HEK293T (cell line): Measurements from ENCODE around the gene OR56A5.

Experiments used
- CTCF ChIA-PET: fragments of 350-600 bp; formaldehyde crosslinking; extraction: SDS; loops from one replicate; lab custom pipeline; 2021; ENCODE audit warnings: antibody characterized with exemption, inconsistent platforms; lab: Yijun Ruan, JAX
- POLR2A ChIA-PET: fragments of 350-600 bp; formaldehyde crosslinking; extraction: SDS; loops from one replicate; lab custom pipeline; 2020; ENCODE audit warnings: antibody characterized with exemption, inconsistent platforms; lab: Yijun Ruan, JAX
- DNase-seq: peaks from one replicate; pipeline ENCODE4 v3.0.0; 2012; ENCODE audit warnings: mixed read lengths; ENCODE audit errors: extremely low spot score
- ARNT ChIP-seq: fragments of 450-650 bp; IDR thresholded peaks from 2 replicates; pipeline ENCODE4 v1.6.1; 2017; ENCODE audit warnings: mild to moderate bottlenecking
- BHLHE40 ChIP-seq: fragments of 450-650 bp; IDR thresholded peaks from 2 replicates; pipeline ENCODE4 v1.6.1; 2016; ENCODE audit warnings: mild to moderate bottlenecking, moderate library complexity, borderline replicate concordance
- CTBP1 ChIP-seq: fragments of 450-650 bp; IDR thresholded peaks from 2 replicates; pipeline ENCODE4 v1.6.1; 2016; ENCODE audit warnings: borderline replicate concordance
- ELF4 ChIP-seq: fragments of 450-650 bp; IDR thresholded peaks from 2 replicates; pipeline ENCODE4 v1.6.1; 2017; ENCODE audit warnings: antibody characterized with exemption
- FOXA1 ChIP-seq: fragments of 450-650 bp; IDR thresholded peaks from 2 replicates; pipeline ENCODE4 v1.6.1; 2016; ENCODE audit warnings: mild to moderate bottlenecking
- FOXK2 ChIP-seq: fragments of 450-650 bp; IDR thresholded peaks from 2 replicates; pipeline ENCODE4 v1.6.1; 2016; ENCODE audit warnings: mild to moderate bottlenecking
- FOXM1 ChIP-seq: fragments of 450-650 bp; IDR thresholded peaks from 2 replicates; pipeline ENCODE4 v1.6.1; 2017; ENCODE audit warnings: mild to moderate bottlenecking, borderline replicate concordance
- HDGF ChIP-seq: fragments of 450-650 bp; IDR thresholded peaks from 2 replicates; pipeline ENCODE4 v1.6.1; 2017; ENCODE audit warnings: antibody characterized with exemption, borderline replicate concordance
- L3MBTL2 ChIP-seq: fragments of 450-650 bp; conservative IDR thresholded peaks from 2 replicates; pipeline ENCODE4 v1.6.1; 2016; ENCODE audit warnings: mild to moderate bottlenecking
- LEF1 ChIP-seq: fragments of 450-650 bp; IDR thresholded peaks from 2 replicates; pipeline ENCODE4 v1.6.1; 2017; ENCODE audit warnings: mild to moderate bottlenecking, borderline replicate concordance
- NFRKB ChIP-seq: fragments of 450-650 bp; IDR thresholded peaks from 2 replicates; pipeline ENCODE4 v1.6.1; 2016; ENCODE audit warnings: mild to moderate bottlenecking, moderate library complexity
- PKNOX1 ChIP-seq: fragments of 450-650 bp; IDR thresholded peaks from 2 replicates; pipeline ENCODE4 v1.6.1; 2016
- SUZ12 ChIP-seq: fragments of 450-650 bp; IDR thresholded peaks from 2 replicates; pipeline ENCODE4 v1.6.1; 2016; ENCODE audit warnings: mild to moderate bottlenecking
- TARDBP ChIP-seq: fragments of 450-650 bp; IDR thresholded peaks from 2 replicates; pipeline ENCODE4 v1.6.1; 2016
- ZNF384 ChIP-seq: fragments of 450-650 bp; IDR thresholded peaks from 2 replicates; pipeline ENCODE4 v1.6.1; 2016

The OR56A5 gene

GRCh38 chr11:5968394-5968793 lies at the start of gene OR56A5:
Gene OR56A5, minus strand, starts transcription at chr11:5968494. Its CDS starts 0 bp downstream, at chr11:5968494.
- CTCF ChIA-PET = no interaction called here
- POLR2A ChIA-PET = no interaction called here
- DNase-seq = no peak
- TF ChIP-seq ARNT (no peak), ZNF384 (no peak), FOXK2 (no peak), SUZ12 (no peak), PKNOX1 (no peak), HDGF (no peak), FOXM1 (no peak), TARDBP (no peak), NFRKB (no peak), ELF4 (no peak), L3MBTL2 (no peak)

GRCh38 chr11:6013042-6013441 lies 44.7 kb upstream of the OR56A5 start:
- ChIA-PET CTCF (no interaction called here), POLR2A (no interaction called here)
- no peak for DNase-seq
- no peak for TF ChIP-seq ZNF384
- TF ChIP-seq SUZ12 = no peak
- TF ChIP-seq NFRKB = no peak
- no peak for TF ChIP-seq PKNOX1
- no peak for TF ChIP-seq CTBP1
- TF ChIP-seq ELF4 = no peak
- TF ChIP-seq BHLHE40 = no peak
- TF ChIP-seq FOXM1 = no peak
- TF ChIP-seq L3MBTL2 = no peak
- no peak for TF ChIP-seq FOXK2
- TF ChIP-seq ARNT = no peak
- no peak for TF ChIP-seq FOXA1
- no peak for TF ChIP-seq TARDBP
- no peak for TF ChIP-seq HDGF
- no peak for TF ChIP-seq LEF1

- ChIA-PET CTCF (interaction anchor here (1.2 kb wide), 1 partner anchor 351 kb away, joined by 3 read pairs; no protein-coding TSS in a partner anchor), POLR2A (no interaction called here)
- no peak for TF ChIP-seq PKNOX1
- no peak for TF ChIP-seq FOXA1
- no peak for TF ChIP-seq FOXK2
- no peak for TF ChIP-seq FOXM1
- TF ChIP-seq ARNT = no peak
Measured at GRCh38 chr11:6012035-6012668, 43.9 kb upstream of the OR56A5 start.

GRCh38 chr11:6006846-6007245 lies 38.6 kb upstream of the OR56A5 start, which contains the start of gene OR56A4:
Gene OR56A4, minus strand, starts transcription at chr11:6006946. Its CDS starts 3,954 bp downstream, at chr11:6002992.
- TF ChIP-seq SUZ12 (no peak), ELF4 (no peak)
- POLR2A ChIA-PET = no interaction called here
- CTCF ChIA-PET = no interaction called here
- no peak for DNase-seq

More at GRCh38 chr11:6012035-6012668, 43.9 kb upstream of the OR56A5 start:
- DNase-seq = no peak

- ChIA-PET CTCF (interaction anchor here (0.7 kb wide), 1 partner anchor 14 kb away, joined by 5 read pairs; no protein-coding TSS in a partner anchor), POLR2A (no interaction called here)
- no peak for DNase-seq
- TF ChIP-seq CTBP1 (no peak), LEF1 (no peak), TARDBP (no peak), HDGF (no peak), FOXA1 (no peak), FOXK2 (no peak), ZNF384 (no peak), L3MBTL2 (no peak)
Measured at GRCh38 chr11:6006395-6006794, 38.1 kb upstream of the OR56A5 start.

GRCh38 chr11:6002202-6002699 lies 34.0 kb upstream of the OR56A5 start:
- DNase-seq = no peak
- ChIA-PET CTCF (no interaction called here), POLR2A (no interaction called here)
- TF ChIP-seq TARDBP (no peak), PKNOX1 (no peak), FOXK2 (no peak), NFRKB (no peak), FOXM1 (no peak), HDGF (no peak)
